GM13976 (cell line): ENCODE results near the gene ATG4D.
A peak's percentile ranks its signal among the peaks of the same experiment; 100 is the strongest.

Experiments used
- DNase-seq: peaks from one replicate; pipeline ENCODE4 v3.0.0; 2012; ENCODE audit warnings: low spot score
- CTCF ChIP-seq: IDR thresholded peaks from 2 replicates; pipeline ENCODE4 v1.5.1; 2012; ENCODE audit warnings: borderline replicate concordance, mild to moderate bottlenecking; ENCODE audit not compliant: insufficient read depth; ENCODE audit errors: extremely low read depth, missing control alignments, control extremely low read depth
- in situ Hi-C: fragments of 300-500 bp; cut with MboI; formaldehyde crosslinking; loops from one replicate; pipeline ENCODE4 v1.12.0; 2022; ENCODE audit warnings: low sequenced_read_pairs, mixed read lengths, inconsistent platforms; ENCODE audit not compliant: unreplicated experiment

Gene ATG4D

DNA sequence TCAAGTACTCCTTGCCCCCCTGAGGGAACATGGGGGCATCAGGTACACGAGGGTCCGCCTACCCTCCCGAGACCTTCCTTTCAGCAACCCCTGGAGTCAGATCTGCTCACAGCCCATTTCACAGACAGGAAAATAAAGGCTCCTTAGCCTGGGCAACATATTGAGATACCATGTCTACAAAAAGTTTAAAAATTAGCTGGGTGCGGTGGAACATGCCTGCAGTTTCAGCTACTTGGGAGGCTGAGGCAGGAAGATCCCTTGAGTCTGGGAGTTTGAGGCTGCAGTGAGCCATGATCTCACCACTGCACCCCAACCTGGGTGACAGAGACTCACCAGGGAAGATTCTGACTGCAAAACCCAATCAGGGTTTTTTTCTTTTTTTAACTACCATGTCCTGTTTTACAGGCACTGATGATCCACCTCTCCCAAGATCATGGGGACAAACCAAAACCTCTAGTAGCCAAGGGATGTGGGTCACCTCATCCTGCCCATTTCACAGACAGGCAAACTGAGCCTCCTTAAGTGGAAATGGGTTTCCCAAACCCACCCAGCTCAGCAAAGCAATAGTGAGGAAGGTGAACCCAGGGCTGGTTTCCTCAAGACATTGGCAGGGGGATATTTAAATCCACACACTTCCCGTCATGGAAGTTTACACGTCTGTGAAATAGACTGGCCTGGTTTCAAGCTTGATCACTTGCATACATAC is 31.5 kb downstream of the ATG4D start:
- DNase-seq: no peak
- no peak for TF ChIP-seq CTCF
- in situ Hi-C loops: no loop called here

- in situ Hi-C loops: no loop called here
- no peak for TF ChIP-seq CTCF
Observed at GRCh38 chr19:10577951-10578350, 34.2 kb downstream of the ATG4D start.

GRCh38 chr19:10580979-10581631 is 37.4 kb downstream of the ATG4D start:
- TF ChIP-seq CTCF: peak; percentile 98
- in situ Hi-C loops: loop anchor here (5.0 kb wide), 2 partner anchors 61 to 116 kb away; no protein-coding TSS in a partner anchor
- peak; percentile 87 for DNase-seq

More at GRCh38 chr19:10577951-10578350, 34.2 kb downstream of the ATG4D start:
- DNase-seq: no peak

DNA sequence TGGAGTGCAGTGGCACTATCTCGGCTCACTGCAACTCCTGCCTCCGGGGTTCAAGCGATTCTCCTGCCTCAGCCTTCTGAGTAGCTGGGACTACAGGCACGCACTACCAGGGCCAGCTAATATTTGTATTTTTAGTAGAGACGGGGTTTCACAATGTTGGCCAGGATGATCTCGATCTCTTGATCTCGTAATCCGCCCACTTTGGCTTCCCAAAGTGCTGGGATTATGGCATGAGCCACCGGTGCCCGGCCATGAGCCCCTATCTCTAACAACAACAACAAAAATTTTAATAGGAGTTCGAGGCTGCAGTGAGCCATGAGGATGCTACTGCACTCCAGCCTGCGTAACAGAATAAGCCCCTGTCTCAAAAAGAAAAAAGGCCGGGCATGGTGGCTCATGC is 38.4 kb downstream of the ATG4D start:
- no peak for TF ChIP-seq CTCF
- DNase-seq: no peak
- in situ Hi-C loops: loop anchor here (5.0 kb wide), 2 partner anchors 60 to 115 kb away; no protein-coding TSS in a partner anchor

DNA sequence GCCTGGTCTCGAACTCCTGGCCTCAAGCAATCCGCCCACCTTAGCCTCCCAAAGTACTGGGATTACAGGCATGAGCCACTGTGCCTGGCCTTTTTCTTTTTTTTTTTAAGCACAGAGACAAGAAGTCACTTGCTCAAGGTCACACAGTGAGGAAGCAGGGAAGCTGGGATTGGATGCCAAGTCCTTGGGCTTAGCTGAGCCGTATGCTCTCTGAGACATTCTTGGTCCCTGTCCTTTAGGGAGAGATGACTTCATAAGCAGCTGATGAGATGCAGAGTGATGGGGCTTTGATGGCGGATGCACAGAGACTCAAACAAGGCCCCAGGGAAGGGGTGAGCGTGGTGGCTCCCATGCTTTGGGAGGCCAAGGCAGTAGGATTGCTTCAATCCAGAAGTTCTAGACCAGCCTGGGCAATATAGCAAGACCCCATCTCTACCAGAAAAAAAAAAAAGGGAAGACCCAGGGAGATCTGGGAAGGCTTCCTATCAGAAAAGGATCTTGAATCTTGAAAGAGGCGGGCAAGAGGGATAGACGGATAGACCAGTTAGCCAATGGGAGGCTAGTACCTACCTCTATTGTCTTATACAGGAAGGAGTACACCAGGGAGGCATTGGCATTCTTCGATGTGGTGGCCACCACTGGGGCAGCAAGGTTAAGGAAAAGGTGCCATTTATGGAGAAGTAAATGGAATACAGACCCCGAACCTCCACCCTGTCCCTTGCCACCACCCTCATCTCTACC is 39.5 kb downstream of the ATG4D start:
- TF ChIP-seq CTCF: no peak
- DNase-seq: no peak
- in situ Hi-C loops: loop anchor here (5.0 kb wide), 2 partner anchors 59 to 114 kb away; no protein-coding TSS in a partner anchor

DNA sequence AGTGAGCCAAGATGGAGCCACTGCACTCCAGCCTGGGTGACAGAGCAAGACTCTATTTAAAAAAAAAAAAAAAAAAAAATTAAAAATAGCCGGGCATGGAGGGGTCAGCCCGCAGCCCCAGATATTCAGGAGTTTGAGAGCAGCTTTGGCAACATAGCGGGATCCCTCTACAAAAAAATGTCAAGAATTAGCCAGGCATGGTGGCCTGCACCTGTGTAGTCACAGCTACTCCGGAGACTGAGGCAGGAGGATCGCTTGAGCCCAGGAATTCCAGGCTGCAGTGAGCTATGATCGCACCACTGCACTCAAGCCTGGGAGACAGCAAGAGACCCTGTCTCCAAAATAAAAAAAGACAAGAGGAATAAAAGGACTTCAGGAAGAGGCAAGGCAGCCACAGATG is 42.7 kb downstream of the ATG4D start:
- no peak for DNase-seq
- in situ Hi-C loops: no loop called here
- no peak for TF ChIP-seq CTCF
